ENCODE data around the gene JMJD8. TPM values are rescaled to one million over a fixed set of nuclear protein-coding genes. Genes with fewer than 3 reads are reported as not detected.

JMJD8 gene
- total and polyA plus RNA-seq, 5 donors from 2014 or later, result 22.7 to 36.2 (median 32.3) TPM

- Mint-ChIP-seq H3K36me3 (no peaks in the 10 kb centered on the region), H3K27me3 (peaks cover 4% of the 10 kb centered on the region)
These were observed 36.4 kb upstream of the JMJD8 start for GRCh38 chr16:720447-720989.

DNA sequence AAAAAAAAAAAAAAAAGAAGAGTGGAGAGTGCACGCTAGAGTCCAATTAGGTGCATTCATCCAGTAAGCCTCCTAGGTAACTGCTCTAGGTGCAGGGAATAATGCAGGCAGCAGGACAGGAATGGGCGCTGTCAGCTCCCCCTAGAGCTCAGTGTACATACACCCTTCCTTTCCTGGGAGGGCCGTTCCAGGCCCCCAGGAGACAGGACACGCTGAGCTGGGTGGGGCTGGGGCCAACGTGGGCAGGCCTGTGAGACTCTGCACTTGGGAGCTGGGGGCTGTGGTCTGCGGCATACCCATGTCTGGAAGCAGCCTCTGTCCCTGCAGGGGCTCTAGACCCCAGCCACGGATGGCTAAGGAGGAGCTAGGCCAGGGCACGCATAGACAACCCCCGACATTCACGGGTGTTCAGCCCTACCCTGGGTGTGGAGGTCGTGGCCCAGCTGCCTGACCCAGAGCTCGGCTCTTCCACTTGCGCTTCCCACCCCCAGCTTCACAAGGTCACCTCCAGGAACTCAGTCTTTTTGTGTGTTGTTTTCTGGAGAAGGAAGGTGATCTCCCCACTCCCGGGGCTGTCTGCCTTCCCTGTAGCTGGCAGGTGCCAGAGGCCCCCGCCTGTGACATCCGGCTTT, 35.8 kb upstream of the JMJD8 start:
- Mint-ChIP-seq H3K36me3 (no peaks in the 10 kb centered on the region), H3K27me3 (peaks cover 4% of the 10 kb centered on the region), H3K4me1 (peaks cover 0 to 43% (median 10%) of the 10 kb centered on the region in 4 donors), H3K4me3 (peak overlapping the region; percentile 86 to 93 (median 90)), H3K9me3 (no peaks in the 10 kb centered on the region), H3K27ac (peak overlapping the region; percentile 58 to 93 (median 86))
- Histone ChIP-seq H3K4me1 (ENCODE audit: control insufficient read depth, insufficient read depth, low read length, poor library complexity, severe bottlenecking) (peaks cover 49% of the 10 kb centered on the region), H3K27ac (ENCODE audit: insufficient read depth, low read length, poor library complexity, severe bottlenecking) (peak overlapping the region; percentile 77), H3K27me3 (ENCODE audit: control insufficient read depth, insufficient read depth, low read length) (no peaks in the 10 kb centered on the region), H3K36me3 (ENCODE audit: control insufficient read depth, insufficient read depth, low read length) (no peaks in the 10 kb centered on the region), H3K4me3 (ENCODE audit: low read depth, low read length) (peak overlapping the region; percentile 51), H3K9me3 (ENCODE audit: control insufficient read depth in 2 of 2, low read length in 2 of 2) (no peaks in the 10 kb centered on the region)
- peak in 1 of 3 donors; percentile 24 for DNase-seq
- ATAC-seq (ENCODE audit: low read depth in 2 of 2), result no peak

More at GRCh38 chr16:720447-720989, 36.4 kb upstream of the JMJD8 start:
- Histone ChIP-seq H3K36me3 (ENCODE audit: control insufficient read depth, insufficient read depth, low read length) (no peaks in the 10 kb centered on the region), H3K27me3 (ENCODE audit: control insufficient read depth, insufficient read depth, low read length) (no peaks in the 10 kb centered on the region), H3K9me3 (ENCODE audit: control insufficient read depth in 2 of 2, low read length in 2 of 2) (no peaks in the 10 kb centered on the region), H3K4me3 (ENCODE audit: low read depth, low read length) (peak overlapping the region; percentile 51), H3K4me1 (ENCODE audit: control insufficient read depth, insufficient read depth, low read length, poor library complexity, severe bottlenecking) (peaks cover 45% of the 10 kb centered on the region), H3K27ac (ENCODE audit: insufficient read depth, low read length, poor library complexity, severe bottlenecking) (peak overlapping the region; percentile 77)
- peak in 1 of 2 donors; percentile 15 for ATAC-seq (ENCODE audit: low read depth in 2 of 2)
- DNase-seq, result peak in 2 of 3 donors; percentile 45 to 66
- Mint-ChIP-seq H3K27ac (peak overlapping the region; percentile 58 to 93 (median 86)), H3K9me3 (no peaks in the 10 kb centered on the region), H3K4me1 (peaks cover 0 to 45% (median 10%) of the 10 kb centered on the region in 4 donors), H3K4me3 (peak overlapping the region; percentile 86 to 93 (median 90))

DNA sequence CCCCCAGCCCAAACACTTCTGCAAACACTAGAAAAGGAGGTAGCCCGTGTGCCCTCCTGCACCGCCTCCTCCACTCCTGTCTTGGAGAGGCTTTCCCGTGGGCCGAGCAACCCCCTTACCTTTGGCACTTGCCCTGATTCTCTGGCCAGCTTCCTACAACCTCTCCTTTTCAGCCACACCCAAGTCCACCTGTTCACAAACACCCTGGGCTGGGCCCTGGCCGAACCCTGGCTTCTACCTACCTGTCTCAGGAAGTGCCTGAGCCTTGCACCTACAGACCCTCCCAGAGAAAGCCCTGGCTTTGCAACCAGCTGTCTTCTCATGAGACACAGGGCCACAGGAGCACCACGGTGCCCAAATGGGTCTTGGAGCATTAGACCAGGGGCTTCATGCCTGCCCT, 34.8 kb upstream of the JMJD8 start:
- DNase-seq (no peak), ATAC-seq (ENCODE audit: low read depth in 2 of 2) (no peak)
- peaks cover 56% of the 10 kb centered on the region for H3K4me1 ChIP-seq (ENCODE audit: control insufficient read depth, insufficient read depth, low read length, poor library complexity, severe bottlenecking)
- H3K27ac ChIP-seq (ENCODE audit: insufficient read depth, low read length, poor library complexity, severe bottlenecking), result no peak overlapping the region
- H3K4me3 ChIP-seq (ENCODE audit: low read depth, low read length), result no peak overlapping the region
- Mint-ChIP-seq H3K27ac (peak overlapping the region; percentile 42 to 86 (median 58)), H3K4me1 (peaks cover 0 to 46% (median 10%) of the 10 kb centered on the region in 4 donors), H3K4me3 (peak overlapping the region; percentile 86 to 93 (median 90)), H3K27me3 (peaks cover 5% of the 10 kb centered on the region), H3K36me3 (no peaks in the 10 kb centered on the region), H3K9me3 (no peaks in the 10 kb centered on the region)
- no peaks in the 10 kb centered on the region for H3K27me3 ChIP-seq (ENCODE audit: control insufficient read depth, insufficient read depth, low read length)
- H3K36me3 ChIP-seq (ENCODE audit: control insufficient read depth, insufficient read depth, low read length), result no peaks in the 10 kb centered on the region
- H3K9me3 ChIP-seq (ENCODE audit: control insufficient read depth in 2 of 2, low read length in 2 of 2), result no peaks in the 10 kb centered on the region

GRCh38 chr16:718389-718788, 34.3 kb upstream of the JMJD8 start:
- Mint-ChIP-seq H3K27ac (no peak overlapping the region), H3K36me3 (no peaks in the 10 kb centered on the region), H3K9me3 (no peaks in the 10 kb centered on the region), H3K4me3 (peak overlapping the region in 3 of 4 donors; percentile 90 to 93 (median 91)), H3K4me1 (peaks cover 0 to 46% (median 10%) of the 10 kb centered on the region in 4 donors), H3K27me3 (peaks cover 8% of the 10 kb centered on the region)
- H3K36me3 ChIP-seq (ENCODE audit: control insufficient read depth, insufficient read depth, low read length), result no peaks in the 10 kb centered on the region
- H3K27ac ChIP-seq (ENCODE audit: insufficient read depth, low read length, poor library complexity, severe bottlenecking), result no peak overlapping the region
- H3K9me3 ChIP-seq (ENCODE audit: control insufficient read depth in 2 of 2, low read length in 2 of 2), result no peaks in the 10 kb centered on the region
- ATAC-seq (ENCODE audit: low read depth in 2 of 2), result no peak
- H3K4me1 ChIP-seq (ENCODE audit: control insufficient read depth, insufficient read depth, low read length, poor library complexity, severe bottlenecking), result peaks cover 56% of the 10 kb centered on the region
- DNase-seq, result no peak
- no peak overlapping the region for H3K4me3 ChIP-seq (ENCODE audit: low read depth, low read length)
- H3K27me3 ChIP-seq (ENCODE audit: control insufficient read depth, insufficient read depth, low read length), result no peaks in the 10 kb centered on the region

GRCh38 chr16:717450-718245, 33.5 kb upstream of the JMJD8 start:
- Mint-ChIP-seq H3K36me3 (no peaks in the 10 kb centered on the region), H3K9me3 (no peaks in the 10 kb centered on the region), H3K4me1 (peaks cover 0 to 42% (median 12%) of the 10 kb centered on the region in 4 donors), H3K27me3 (peaks cover 8% of the 10 kb centered on the region), H3K4me3 (no peak overlapping the region), H3K27ac (no peak overlapping the region)
- Histone ChIP-seq H3K27me3 (ENCODE audit: control insufficient read depth, insufficient read depth, low read length) (no peaks in the 10 kb centered on the region), H3K36me3 (ENCODE audit: control insufficient read depth, insufficient read depth, low read length) (no peaks in the 10 kb centered on the region), H3K9me3 (ENCODE audit: control insufficient read depth in 2 of 2, low read length in 2 of 2) (no peaks in the 10 kb centered on the region), H3K27ac (ENCODE audit: insufficient read depth, low read length, poor library complexity, severe bottlenecking) (no peak overlapping the region), H3K4me1 (ENCODE audit: control insufficient read depth, insufficient read depth, low read length, poor library complexity, severe bottlenecking) (peaks cover 51% of the 10 kb centered on the region), H3K4me3 (ENCODE audit: low read depth, low read length) (no peak overlapping the region)
- ATAC-seq (ENCODE audit: low read depth in 2 of 2), result no peak
- DNase-seq, result no peak

GRCh38 chr16:716768-717325, 32.7 kb upstream of the JMJD8 start:
- H3K4me3 ChIP-seq (ENCODE audit: low read depth, low read length), result no peak overlapping the region
- no peaks in the 10 kb centered on the region for H3K36me3 ChIP-seq (ENCODE audit: control insufficient read depth, insufficient read depth, low read length)
- no peaks in the 10 kb centered on the region for H3K36me3 Mint-ChIP-seq
- H3K4me1 Mint-ChIP-seq, result peaks cover 0 to 34% (median 12%) of the 10 kb centered on the region in 4 donors
- H3K27me3 Mint-ChIP-seq, result peaks cover 8% of the 10 kb centered on the region
- ATAC-seq (ENCODE audit: low read depth in 2 of 2) (no peak), DNase-seq (no peak)
- no peaks in the 10 kb centered on the region for H3K9me3 ChIP-seq (ENCODE audit: control insufficient read depth in 2 of 2, low read length in 2 of 2)
- H3K27me3 ChIP-seq (ENCODE audit: control insufficient read depth, insufficient read depth, low read length), result no peaks in the 10 kb centered on the region
- peak overlapping the region in 3 of 4 donors; percentile 61 to 81 (median 75) for H3K4me3 Mint-ChIP-seq
- no peak overlapping the region for H3K27ac Mint-ChIP-seq
- peaks cover 44% of the 10 kb centered on the region for H3K4me1 ChIP-seq (ENCODE audit: control insufficient read depth, insufficient read depth, low read length, poor library complexity, severe bottlenecking)
- no peaks in the 10 kb centered on the region for H3K9me3 Mint-ChIP-seq
- H3K27ac ChIP-seq (ENCODE audit: insufficient read depth, low read length, poor library complexity, severe bottlenecking), result no peak overlapping the region

GRCh38 chr16:716200-716568, 32.0 kb upstream of the JMJD8 start:
- H3K27ac ChIP-seq (ENCODE audit: insufficient read depth, low read length, poor library complexity, severe bottlenecking), result no peak overlapping the region
- peaks cover 37% of the 10 kb centered on the region for H3K4me1 ChIP-seq (ENCODE audit: control insufficient read depth, insufficient read depth, low read length, poor library complexity, severe bottlenecking)
- H3K36me3 ChIP-seq (ENCODE audit: control insufficient read depth, insufficient read depth, low read length), result no peaks in the 10 kb centered on the region
- no peaks in the 10 kb centered on the region for H3K9me3 Mint-ChIP-seq
- H3K4me1 Mint-ChIP-seq, result peaks cover 0 to 34% (median 12%) of the 10 kb centered on the region in 4 donors
- no peak overlapping the region for H3K27ac Mint-ChIP-seq
- H3K27me3 Mint-ChIP-seq, result peaks cover 12% of the 10 kb centered on the region
- no peak overlapping the region for H3K4me3 ChIP-seq (ENCODE audit: low read depth, low read length)
- no peaks in the 10 kb centered on the region for H3K27me3 ChIP-seq (ENCODE audit: control insufficient read depth, insufficient read depth, low read length)
- H3K4me3 Mint-ChIP-seq, result peak overlapping the region; percentile 61 to 81 (median 78)
- H3K9me3 ChIP-seq (ENCODE audit: control insufficient read depth in 2 of 2, low read length in 2 of 2), result no peaks in the 10 kb centered on the region
- no peak for DNase-seq
- ATAC-seq (ENCODE audit: low read depth in 2 of 2), result no peak
- no peaks in the 10 kb centered on the region for H3K36me3 Mint-ChIP-seq
